Measurements from ENCODE around the gene KCNN1.
"Not testable (repeated sequence)": the region's sequence is repeated elsewhere in the genome, so short reads cannot be mapped to it uniquely, and the experiment has no call there.

Gene KCNN1

GRCh38 chr19:17982430-17982829, 15.5 kb downstream of the KCNN1 start:
- no peaks in the 10 kb centered on the region for H3K9me2 ChIP-seq (ENCODE audit: low read depth, low read length)
- H3K27me3 ChIP-seq (ENCODE audit: insufficient read depth, low read length) = 0 out of 2 replicates have a peak, but pooled peaks cover 7% of the 10 kb centered on the region
- no peak overlapping the region for H3K9ac ChIP-seq (ENCODE audit: low read length)
- no peaks in the 10 kb centered on the region for H3K79me2 ChIP-seq (ENCODE audit: insufficient read depth, low read length)
- no peak overlapping the region for H3K27ac ChIP-seq (ENCODE audit: low read depth, low read length, poor library complexity, severe bottlenecking)
- no peak overlapping the region for H3K4me3 ChIP-seq (ENCODE audit: low read depth, low read length, poor library complexity, severe bottlenecking)
- H3K4me2 ChIP-seq (ENCODE audit: low read length) = no peak overlapping the region
- no peaks in the 10 kb centered on the region for H3K36me3 ChIP-seq (ENCODE audit: insufficient read depth, low read length)
- TF ChIP-seq, protein P1, sequence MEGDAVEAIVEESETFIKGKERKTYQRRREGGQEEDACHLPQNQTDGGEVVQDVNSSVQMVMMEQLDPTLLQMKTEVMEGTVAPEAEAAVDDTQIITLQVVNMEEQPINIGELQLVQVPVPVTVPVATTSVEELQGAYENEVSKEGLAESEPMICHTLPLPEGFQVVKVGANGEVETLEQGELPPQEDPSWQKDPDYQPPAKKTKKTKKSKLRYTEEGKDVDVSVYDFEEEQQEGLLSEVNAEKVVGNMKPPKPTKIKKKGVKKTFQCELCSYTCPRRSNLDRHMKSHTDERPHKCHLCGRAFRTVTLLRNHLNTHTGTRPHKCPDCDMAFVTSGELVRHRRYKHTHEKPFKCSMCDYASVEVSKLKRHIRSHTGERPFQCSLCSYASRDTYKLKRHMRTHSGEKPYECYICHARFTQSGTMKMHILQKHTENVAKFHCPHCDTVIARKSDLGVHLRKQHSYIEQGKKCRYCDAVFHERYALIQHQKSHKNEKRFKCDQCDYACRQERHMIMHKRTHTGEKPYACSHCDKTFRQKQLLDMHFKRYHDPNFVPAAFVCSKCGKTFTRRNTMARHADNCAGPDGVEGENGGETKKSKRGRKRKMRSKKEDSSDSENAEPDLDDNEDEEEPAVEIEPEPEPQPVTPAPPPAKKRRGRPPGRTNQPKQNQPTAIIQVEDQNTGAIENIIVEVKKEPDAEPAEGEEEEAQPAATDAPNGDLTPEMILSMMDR (IDR thresholded peaks at IDR 0.05; ENCODE audit: low read length) = no peak
- no peak for TF ChIP-seq EZH2 (IDR thresholded peaks at IDR 0.05; ENCODE audit: borderline replicate concordance, low read length)
- no peak overlapping the region for H2AFZ ChIP-seq (ENCODE audit: low read length)
- no peaks in the 10 kb centered on the region for H3F3A ChIP-seq (ENCODE audit: insufficient read depth, low read length)
- no peaks in the 10 kb centered on the region for H3K9me3 ChIP-seq (ENCODE audit: low read length)
- H3K4me1 ChIP-seq (ENCODE audit: insufficient read depth, low read length, severe bottlenecking) = peaks cover 7% of the 10 kb centered on the region
- H4K20me1 ChIP-seq (ENCODE audit: insufficient read depth, low read length) = no peaks in the 10 kb centered on the region

DNA sequence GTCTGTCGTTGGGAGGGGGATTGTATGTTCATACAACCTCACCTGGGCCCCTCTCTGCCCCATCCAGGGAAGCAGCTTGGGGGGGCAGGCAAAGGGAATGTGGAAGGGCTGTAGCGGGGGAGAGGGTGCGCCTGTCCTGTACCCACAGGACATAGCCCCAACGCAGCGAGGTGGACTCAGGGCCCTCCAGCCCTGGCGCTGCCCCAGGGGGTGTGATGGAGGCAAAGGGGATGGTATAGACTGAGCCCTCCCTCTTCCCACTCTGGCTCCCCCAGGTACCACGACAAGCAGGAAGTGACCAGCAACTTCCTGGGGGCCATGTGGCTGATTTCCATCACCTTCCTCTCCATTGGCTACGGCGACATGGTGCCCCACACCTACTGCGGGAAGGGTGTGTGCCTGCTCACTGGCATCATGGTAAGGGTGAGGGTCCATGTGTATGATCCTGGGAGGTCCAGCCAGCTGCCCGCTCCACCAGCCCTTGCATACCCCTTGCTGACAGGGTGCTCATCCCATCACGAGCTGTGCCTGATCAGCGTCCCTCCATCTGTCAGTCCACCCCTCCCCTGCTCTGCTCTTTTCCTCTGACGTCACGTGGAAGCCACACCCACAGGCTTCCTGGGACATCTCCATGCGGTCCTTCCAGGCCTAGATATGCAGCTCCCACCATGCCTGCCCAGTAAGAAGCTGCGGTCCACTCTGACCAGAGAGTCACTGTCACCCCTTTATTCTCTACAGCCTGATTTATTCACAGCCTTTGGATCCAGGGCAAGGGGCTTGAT, 18.3 kb downstream of the KCNN1 start:
- Histone ChIP-seq H3F3A (ENCODE audit: insufficient read depth, low read length) (no peaks in the 10 kb centered on the region), H3K9ac (ENCODE audit: low read length) (no peak overlapping the region), H3K4me1 (ENCODE audit: insufficient read depth, low read length, severe bottlenecking) (no peaks in the 10 kb centered on the region), H3K27ac (ENCODE audit: low read depth, low read length, poor library complexity, severe bottlenecking) (no peak overlapping the region), H3K27me3 (ENCODE audit: insufficient read depth, low read length) (0 out of 2 replicates have a peak, but pooled peaks cover 7% of the 10 kb centered on the region), H3K9me2 (ENCODE audit: low read depth, low read length) (no peaks in the 10 kb centered on the region), H4K20me1 (ENCODE audit: insufficient read depth, low read length) (no peaks in the 10 kb centered on the region), H3K79me2 (ENCODE audit: insufficient read depth, low read length) (no peaks in the 10 kb centered on the region), H2AFZ (ENCODE audit: low read length) (no peak overlapping the region), H3K4me3 (ENCODE audit: low read depth, low read length, poor library complexity, severe bottlenecking) (no peak overlapping the region), H3K36me3 (ENCODE audit: insufficient read depth, low read length) (no peaks in the 10 kb centered on the region), H3K9me3 (ENCODE audit: low read length) (no peaks in the 10 kb centered on the region), H3K4me2 (ENCODE audit: low read length) (no peak overlapping the region)
- TF ChIP-seq, protein P1 (IDR thresholded peaks at IDR 0.05; ENCODE audit: low read length) = no peak
- TF ChIP-seq EZH2 (IDR thresholded peaks at IDR 0.05; ENCODE audit: borderline replicate concordance, low read length) = no peak

- not testable (repeated sequence) for H3K27ac ChIP-seq (ENCODE audit: low read depth, low read length, poor library complexity, severe bottlenecking); H3K36me3 ChIP-seq (ENCODE audit: insufficient read depth, low read length); H3K79me2 ChIP-seq (ENCODE audit: insufficient read depth, low read length); H3K9me2 ChIP-seq (ENCODE audit: low read depth, low read length); H3F3A ChIP-seq (ENCODE audit: insufficient read depth, low read length); H3K27me3 ChIP-seq (ENCODE audit: insufficient read depth, low read length); H3K4me3 ChIP-seq (ENCODE audit: low read depth, low read length, poor library complexity, severe bottlenecking); H3K9me3 ChIP-seq (ENCODE audit: low read length); H3K4me1 ChIP-seq (ENCODE audit: insufficient read depth, low read length, severe bottlenecking); H4K20me1 ChIP-seq (ENCODE audit: insufficient read depth, low read length); H3K9ac ChIP-seq (ENCODE audit: low read length); H3K4me2 ChIP-seq (ENCODE audit: low read length); H2AFZ ChIP-seq (ENCODE audit: low read length)
Observed at GRCh38 chr19:17986569-17986968, 19.7 kb downstream of the KCNN1 start.

GRCh38 chr19:17988161-17988560, 21.3 kb downstream of the KCNN1 start:
- TF ChIP-seq, protein P1 (IDR thresholded peaks at IDR 0.05; ENCODE audit: low read length) = no peak
- no peak for TF ChIP-seq EZH2 (IDR thresholded peaks at IDR 0.05; ENCODE audit: borderline replicate concordance, low read length)
- no peaks in the 10 kb centered on the region for H3K9me2 ChIP-seq (ENCODE audit: low read depth, low read length)

More at GRCh38 chr19:17988161-17988560, 21.3 kb downstream of the KCNN1 start:
- H4K20me1 ChIP-seq (ENCODE audit: insufficient read depth, low read length) = no peaks in the 10 kb centered on the region
- no peaks in the 10 kb centered on the region for H3K79me2 ChIP-seq (ENCODE audit: insufficient read depth, low read length)
- H3K36me3 ChIP-seq (ENCODE audit: insufficient read depth, low read length) = no peaks in the 10 kb centered on the region
- H3K4me2 ChIP-seq (ENCODE audit: low read length) = no peak overlapping the region
- no peak overlapping the region for H3K9ac ChIP-seq (ENCODE audit: low read length)
- no peaks in the 10 kb centered on the region for H3F3A ChIP-seq (ENCODE audit: insufficient read depth, low read length)
- no peak overlapping the region for H3K27ac ChIP-seq (ENCODE audit: low read depth, low read length, poor library complexity, severe bottlenecking)
- no peaks in the 10 kb centered on the region for H3K4me1 ChIP-seq (ENCODE audit: insufficient read depth, low read length, severe bottlenecking)
- no peak overlapping the region for H2AFZ ChIP-seq (ENCODE audit: low read length)
- no peaks in the 10 kb centered on the region for H3K9me3 ChIP-seq (ENCODE audit: low read length)
- H3K27me3 ChIP-seq (ENCODE audit: insufficient read depth, low read length) = 0 out of 2 replicates have a peak, but pooled peaks cover 4% of the 10 kb centered on the region
- no peak overlapping the region for H3K4me3 ChIP-seq (ENCODE audit: low read depth, low read length, poor library complexity, severe bottlenecking)
